Mesothelial cell of epicardium (in vitro differentiated cells): ENCODE results near the gene ARSA. TPM values are rescaled to one million over a fixed set of nuclear protein-coding genes. Genes with fewer than 3 reads are reported as not detected.

ENCODE experiments used
- DNase-seq, 2 experiments: peaks; one replicate each; pipeline ENCODE4 v3.0.0; 2021; ENCODE audit warnings: low spot score in 2 of 2; ENCODE audit not compliant: unreplicated experiment in 2 of 2
- H3K27ac Mint-ChIP-seq: 2 replicates; pipeline ENCODE4 v1.8.0; 2021; ENCODE audit warnings: mixed read lengths
- H3K27me3 Mint-ChIP-seq: 2 replicates; pipeline ENCODE4 v1.8.0; 2021; ENCODE audit warnings: low read depth, mixed read lengths
- H3K36me3 Mint-ChIP-seq: 2 replicates; pipeline ENCODE4 v1.8.0; 2021; ENCODE audit warnings: mixed read lengths
- H3K4me1 Mint-ChIP-seq: 2 replicates; pipeline ENCODE4 v1.8.0; 2021; ENCODE audit warnings: mixed read lengths
- H3K4me3 Mint-ChIP-seq: 2 replicates; pipeline ENCODE4 v1.8.0; 2021; ENCODE audit warnings: mild to moderate bottlenecking, moderate library complexity, mixed read lengths
- H3K9me3 Mint-ChIP-seq: 2 replicates; pipeline ENCODE4 v1.8.0; 2021; ENCODE audit warnings: mixed read lengths
- total RNA-seq: library from RNA; stranded (reverse); gene quantifications from 3 replicates; pipeline ENCODE4 v1.2.1, GENCODE V29; 2021
- TF ChIP-seq, protein P1 (sequence below): fragments of 200-600 bp; sonication (generic); IDR thresholded peaks from one replicate; pipeline ENCODE4 v1.5.0; 2021; ENCODE audit warnings: antibody characterized with exemption; ENCODE audit not compliant: unreplicated experiment

ARSA gene
- total RNA-seq, 1 donor from 2014 or later = 45.2 TPM

GRCh38 chr22:50582493-50583293, 45.3 kb downstream of the ARSA start, which contains the start of gene CHKB:
TSS of gene CHKB (minus strand) at chr22:50582849. CDS start at chr22:50582781, 68 bp downstream.
- H3K4me1 Mint-ChIP-seq = peaks cover 7% of the 10 kb centered on the region
- peaks cover 1% of the 10 kb centered on the region for H3K27me3 Mint-ChIP-seq
- H3K36me3 Mint-ChIP-seq = no peaks in the 10 kb centered on the region
- peak within 1 kb of the TSS; percentile 83 for H3K27ac Mint-ChIP-seq
- TF ChIP-seq, protein P1, sequence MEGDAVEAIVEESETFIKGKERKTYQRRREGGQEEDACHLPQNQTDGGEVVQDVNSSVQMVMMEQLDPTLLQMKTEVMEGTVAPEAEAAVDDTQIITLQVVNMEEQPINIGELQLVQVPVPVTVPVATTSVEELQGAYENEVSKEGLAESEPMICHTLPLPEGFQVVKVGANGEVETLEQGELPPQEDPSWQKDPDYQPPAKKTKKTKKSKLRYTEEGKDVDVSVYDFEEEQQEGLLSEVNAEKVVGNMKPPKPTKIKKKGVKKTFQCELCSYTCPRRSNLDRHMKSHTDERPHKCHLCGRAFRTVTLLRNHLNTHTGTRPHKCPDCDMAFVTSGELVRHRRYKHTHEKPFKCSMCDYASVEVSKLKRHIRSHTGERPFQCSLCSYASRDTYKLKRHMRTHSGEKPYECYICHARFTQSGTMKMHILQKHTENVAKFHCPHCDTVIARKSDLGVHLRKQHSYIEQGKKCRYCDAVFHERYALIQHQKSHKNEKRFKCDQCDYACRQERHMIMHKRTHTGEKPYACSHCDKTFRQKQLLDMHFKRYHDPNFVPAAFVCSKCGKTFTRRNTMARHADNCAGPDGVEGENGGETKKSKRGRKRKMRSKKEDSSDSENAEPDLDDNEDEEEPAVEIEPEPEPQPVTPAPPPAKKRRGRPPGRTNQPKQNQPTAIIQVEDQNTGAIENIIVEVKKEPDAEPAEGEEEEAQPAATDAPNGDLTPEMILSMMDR = no peak
- peak within 1 kb of the TSS; percentile 79 for H3K4me3 Mint-ChIP-seq
- no peaks in the 10 kb centered on the region for H3K9me3 Mint-ChIP-seq
- peak; percentile 98 to 99 for DNase-seq

DNA sequence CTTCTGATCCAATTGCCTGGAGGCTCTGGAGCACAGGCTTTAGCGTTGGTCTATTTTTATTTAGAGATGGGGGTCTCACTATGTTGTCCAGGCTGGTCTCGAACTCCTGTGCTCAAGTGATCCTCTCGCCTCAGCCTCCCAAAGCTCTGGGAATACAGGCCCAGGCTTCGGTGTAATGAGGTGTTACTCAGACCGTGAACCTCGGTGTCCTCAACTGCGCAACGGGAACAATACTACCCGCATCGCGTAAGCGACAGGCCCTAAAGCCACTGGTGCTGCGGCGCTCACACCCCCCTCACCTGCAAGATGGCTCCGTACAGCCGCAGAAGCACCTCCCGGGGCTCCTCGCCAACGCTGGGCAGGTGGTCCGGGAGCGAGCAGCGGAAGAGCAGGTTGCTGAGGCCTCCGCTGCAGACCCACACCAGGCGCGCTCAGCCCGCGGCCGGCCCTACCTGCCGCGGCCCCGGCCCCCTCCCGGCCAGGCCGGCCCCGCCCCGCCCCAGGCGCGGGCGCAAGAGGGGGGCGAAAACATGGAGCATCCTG, 45.9 kb downstream of the ARSA start:
- peak overlapping the region; percentile 79 for H3K4me3 Mint-ChIP-seq
- H3K9me3 Mint-ChIP-seq = no peaks in the 10 kb centered on the region
- H3K27me3 Mint-ChIP-seq = peaks cover 1% of the 10 kb centered on the region
- H3K4me1 Mint-ChIP-seq = peaks cover 7% of the 10 kb centered on the region
- no peaks in the 10 kb centered on the region for H3K36me3 Mint-ChIP-seq
- peak overlapping the region; percentile 66 for H3K27ac Mint-ChIP-seq
- TF ChIP-seq, protein P1 = no peak
- DNase-seq = peak; percentile 18 to 56

- TF ChIP-seq, protein P1 = no peak
- Mint-ChIP-seq H3K27me3 (peaks cover 1% of the 10 kb centered on the region), H3K4me3 (peak overlapping the region; percentile 74), H3K36me3 (no peaks in the 10 kb centered on the region), H3K9me3 (no peaks in the 10 kb centered on the region), H3K27ac (no peak overlapping the region), H3K4me1 (peaks cover 7% of the 10 kb centered on the region)
- DNase-seq = peak in 1 of 2 experiments; percentile 12
These were observed 46.7 kb downstream of the ARSA start for GRCh38 chr22:50581031-50581949.

DNA sequence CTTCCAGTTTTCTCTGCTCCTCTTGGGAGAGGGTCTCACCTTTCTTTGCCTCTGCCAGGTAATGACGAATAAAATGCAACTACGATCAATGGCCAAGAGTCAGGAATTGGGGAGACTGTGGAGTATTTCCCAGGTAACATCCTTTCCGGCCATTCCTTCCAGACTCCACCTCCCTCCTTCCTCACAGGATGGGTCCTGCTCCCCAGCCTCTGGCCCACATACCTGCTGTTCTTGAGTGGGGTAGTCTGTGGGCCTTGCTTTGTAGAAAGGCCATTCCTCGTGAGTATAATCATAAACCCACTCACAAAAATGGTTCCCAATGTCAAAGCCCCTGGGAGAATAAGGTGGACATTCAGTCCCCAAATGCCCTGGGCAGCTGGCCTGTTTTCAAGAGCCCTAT, 48.2 kb downstream of the ARSA start:
- Mint-ChIP-seq H3K36me3 (no peaks in the 10 kb centered on the region), H3K4me1 (peaks cover 7% of the 10 kb centered on the region), H3K9me3 (no peaks in the 10 kb centered on the region), H3K4me3 (no peak overlapping the region), H3K27ac (no peak overlapping the region), H3K27me3 (no peaks in the 10 kb centered on the region)
- TF ChIP-seq, protein P1 = no peak
- no peak for DNase-seq

DNA sequence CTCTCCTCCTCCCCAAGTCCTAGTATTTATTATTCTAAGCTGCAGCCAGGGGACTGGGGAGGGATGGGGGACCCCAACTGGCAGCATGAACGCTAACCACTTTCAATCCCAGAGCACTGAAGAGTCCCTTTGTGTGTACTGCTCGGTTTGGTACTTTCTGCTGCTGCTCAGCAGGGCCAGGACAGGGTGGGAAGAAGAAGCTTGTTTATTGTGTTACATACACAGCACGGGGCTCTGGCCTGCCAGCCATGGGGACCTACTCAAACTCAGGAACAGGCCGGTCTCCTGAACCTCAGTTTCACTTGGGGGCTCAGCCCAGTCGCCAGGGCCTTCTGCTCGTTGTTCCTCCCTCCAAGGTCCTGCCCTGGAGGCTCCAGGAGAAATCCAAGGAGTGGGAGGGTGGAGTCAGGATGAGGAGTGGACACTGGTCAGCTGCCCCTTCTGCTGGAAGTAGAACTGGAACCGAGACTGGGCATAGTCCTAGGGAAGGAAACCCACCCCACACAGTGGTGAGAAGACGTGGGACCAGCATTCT, 49.1 kb downstream of the ARSA start:
- Mint-ChIP-seq H3K27me3 (no peaks in the 10 kb centered on the region), H3K9me3 (no peaks in the 10 kb centered on the region), H3K4me3 (no peak overlapping the region), H3K36me3 (no peaks in the 10 kb centered on the region), H3K4me1 (peaks cover 7% of the 10 kb centered on the region), H3K27ac (no peak overlapping the region)
- TF ChIP-seq, protein P1 = no peak
- DNase-seq = no peak
